ENCODE results near the gene ADH1A. TPM values are rescaled to one million over a fixed set of nuclear protein-coding genes. Genes with fewer than 3 reads are reported as not detected.

ADH1A gene
- total RNA-seq, 2 donors from 2014 or later, result 0.40 TPM; not detected in 1

GRCh38 chr4:99275885-99276284 lies 14.9 kb downstream of the ADH1A start:
- TF ChIP-seq, protein P1, sequence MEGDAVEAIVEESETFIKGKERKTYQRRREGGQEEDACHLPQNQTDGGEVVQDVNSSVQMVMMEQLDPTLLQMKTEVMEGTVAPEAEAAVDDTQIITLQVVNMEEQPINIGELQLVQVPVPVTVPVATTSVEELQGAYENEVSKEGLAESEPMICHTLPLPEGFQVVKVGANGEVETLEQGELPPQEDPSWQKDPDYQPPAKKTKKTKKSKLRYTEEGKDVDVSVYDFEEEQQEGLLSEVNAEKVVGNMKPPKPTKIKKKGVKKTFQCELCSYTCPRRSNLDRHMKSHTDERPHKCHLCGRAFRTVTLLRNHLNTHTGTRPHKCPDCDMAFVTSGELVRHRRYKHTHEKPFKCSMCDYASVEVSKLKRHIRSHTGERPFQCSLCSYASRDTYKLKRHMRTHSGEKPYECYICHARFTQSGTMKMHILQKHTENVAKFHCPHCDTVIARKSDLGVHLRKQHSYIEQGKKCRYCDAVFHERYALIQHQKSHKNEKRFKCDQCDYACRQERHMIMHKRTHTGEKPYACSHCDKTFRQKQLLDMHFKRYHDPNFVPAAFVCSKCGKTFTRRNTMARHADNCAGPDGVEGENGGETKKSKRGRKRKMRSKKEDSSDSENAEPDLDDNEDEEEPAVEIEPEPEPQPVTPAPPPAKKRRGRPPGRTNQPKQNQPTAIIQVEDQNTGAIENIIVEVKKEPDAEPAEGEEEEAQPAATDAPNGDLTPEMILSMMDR (IDR thresholded peaks at IDR 0.05), result no peak
- TF ChIP-seq POLR2A (IDR thresholded peaks at IDR 0.05) (no peak), POLR2AphosphoS5 (IDR thresholded peaks at IDR 0.05) (no peak)
- Histone ChIP-seq H3K27me3 (replicated peaks; ENCODE audit: insufficient read depth) (no peaks in the 10 kb centered on the region), H3K4me3 (no peak overlapping the region), H3K27ac (no peak overlapping the region), H3K9me3 (no peaks in the 10 kb centered on the region), H3K4me1 (replicated peaks) (no peaks in the 10 kb centered on the region), H3K36me3 (no peaks in the 10 kb centered on the region)
- DNase-seq (ENCODE audit: low spot score), result no peak
- intact Hi-C loops (cut with DNase I), result no loop called here
- 96% methylated on average over 3 of the region's 3 CpGs for WGBS

DNA sequence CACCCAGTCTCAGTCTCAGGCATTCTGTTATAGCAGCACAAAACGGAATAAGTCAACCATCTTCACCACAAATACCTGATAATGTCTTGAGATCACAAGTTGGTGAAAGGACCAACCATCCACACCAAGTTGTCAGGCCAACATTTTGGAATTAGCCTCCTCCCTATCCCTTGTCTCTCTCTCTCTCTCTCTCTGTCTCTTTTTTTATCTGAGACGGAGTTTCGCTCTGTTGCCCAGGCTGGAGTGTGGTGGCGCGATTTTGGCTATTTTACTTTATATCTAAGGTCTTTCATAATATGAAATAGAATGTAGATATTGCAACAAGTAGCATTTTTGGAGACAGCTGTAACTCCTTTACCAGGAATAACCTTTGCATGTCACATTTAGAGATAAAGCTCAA lies 15.7 kb downstream of the ADH1A start:
- no peaks in the 10 kb centered on the region for H3K9me3 ChIP-seq
- no peaks in the 10 kb centered on the region for H3K36me3 ChIP-seq
- H3K4me3 ChIP-seq, result no peak overlapping the region
- no peaks in the 10 kb centered on the region for H3K4me1 ChIP-seq (replicated peaks)
- intact Hi-C loops (cut with DNase I), result no loop called here
- no peak overlapping the region for H3K27ac ChIP-seq
- 92% methylated on average over 5 of the region's 5 CpGs for WGBS
- no peak for TF ChIP-seq POLR2AphosphoS5 (IDR thresholded peaks at IDR 0.05)
- TF ChIP-seq, protein P1 (IDR thresholded peaks at IDR 0.05), result no peak
- TF ChIP-seq POLR2A (IDR thresholded peaks at IDR 0.05), result no peak
- no peak for DNase-seq (ENCODE audit: low spot score)
- H3K27me3 ChIP-seq (replicated peaks; ENCODE audit: insufficient read depth), result no peaks in the 10 kb centered on the region

GRCh38 chr4:99273704-99274103 lies 17.1 kb downstream of the ADH1A start:
- no peaks in the 10 kb centered on the region for H3K36me3 ChIP-seq
- H3K4me1 ChIP-seq (replicated peaks), result no peaks in the 10 kb centered on the region
- no peak for DNase-seq (ENCODE audit: low spot score)
- no peak overlapping the region for H3K4me3 ChIP-seq
- H3K27me3 ChIP-seq (replicated peaks; ENCODE audit: insufficient read depth), result no peaks in the 10 kb centered on the region
- TF ChIP-seq POLR2A (IDR thresholded peaks at IDR 0.05), result no peak
- TF ChIP-seq POLR2AphosphoS5 (IDR thresholded peaks at IDR 0.05), result no peak
- TF ChIP-seq, protein P1 (IDR thresholded peaks at IDR 0.05), result no peak
- H3K9me3 ChIP-seq, result no peaks in the 10 kb centered on the region
- H3K27ac ChIP-seq, result no peak overlapping the region
- WGBS, result 77% methylated on average over 2 of the region's 2 CpGs
- intact Hi-C loops (cut with DNase I), result no loop called here

- TF ChIP-seq POLR2A (IDR thresholded peaks at IDR 0.05), result no peak
- no peak for TF ChIP-seq POLR2AphosphoS5 (IDR thresholded peaks at IDR 0.05)
- TF ChIP-seq, protein P1 (IDR thresholded peaks at IDR 0.05), result no peak
Measured at GRCh38 chr4:99264927-99265326, 25.9 kb downstream of the ADH1A start.

GRCh38 chr4:99252746-99253145 lies 38.0 kb downstream of the ADH1A start:
- Histone ChIP-seq H3K4me1 (replicated peaks) (no peaks in the 10 kb centered on the region), H3K4me3 (no peak overlapping the region), H3K9me3 (no peaks in the 10 kb centered on the region), H3K36me3 (no peaks in the 10 kb centered on the region), H3K27ac (no peak overlapping the region), H3K27me3 (replicated peaks; ENCODE audit: insufficient read depth) (no peaks in the 10 kb centered on the region)
- 50% methylated on average over 4 of the region's 4 CpGs for WGBS
- intact Hi-C loops (cut with DNase I), result no loop called here
- TF ChIP-seq POLR2AphosphoS5 (IDR thresholded peaks at IDR 0.05) (no peak), POLR2A (IDR thresholded peaks at IDR 0.05) (no peak)
- TF ChIP-seq, protein P1 (IDR thresholded peaks at IDR 0.05), result no peak
- DNase-seq (ENCODE audit: low spot score), result no peak

More at GRCh38 chr4:99264927-99265326, 25.9 kb downstream of the ADH1A start:
- no peak overlapping the region for H3K4me3 ChIP-seq
- H3K4me1 ChIP-seq (replicated peaks), result no peaks in the 10 kb centered on the region
- no peaks in the 10 kb centered on the region for H3K27me3 ChIP-seq (replicated peaks; ENCODE audit: insufficient read depth)
- H3K36me3 ChIP-seq, result no peaks in the 10 kb centered on the region
- DNase-seq (ENCODE audit: low spot score), result no peak
- H3K27ac ChIP-seq, result no peak overlapping the region
- no peaks in the 10 kb centered on the region for H3K9me3 ChIP-seq
- intact Hi-C loops (cut with DNase I), result no loop called here

All from prostate gland (tissue), 2 donors.